SW480 (cell line): ENCODE measurements around the gene LRRC32.
"Not testable (repeated sequence)": the region's sequence is repeated elsewhere in the genome, so short reads cannot be mapped to it uniquely, and the experiment has no call there.

Source experiments
- DNase-seq: peaks from one replicate; pipeline ENCODE4 v3.0.0-alpha.2; 2016; ENCODE audit warnings: low spot score

Gene LRRC32

DNA sequence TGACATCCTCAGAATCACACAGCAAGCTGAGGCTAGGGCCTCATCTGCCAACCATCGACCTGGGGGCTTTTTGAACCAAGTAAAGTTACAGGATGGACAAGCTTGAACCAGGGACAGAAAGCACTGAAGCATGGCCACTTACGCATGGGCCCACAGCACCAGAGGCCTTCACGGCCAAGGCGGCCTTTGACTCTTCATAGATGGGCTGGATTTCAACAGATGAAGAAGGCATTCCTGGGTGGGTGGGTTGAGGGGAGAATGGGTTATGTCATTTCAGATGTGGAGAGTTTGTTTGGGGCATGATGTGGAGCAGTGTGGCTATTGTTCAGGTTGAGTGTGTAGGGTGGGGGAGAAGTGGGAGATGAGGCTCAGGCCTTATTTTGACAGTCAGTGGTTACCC, 60.2 kb downstream of the LRRC32 start:
- no peak for DNase-seq

DNA sequence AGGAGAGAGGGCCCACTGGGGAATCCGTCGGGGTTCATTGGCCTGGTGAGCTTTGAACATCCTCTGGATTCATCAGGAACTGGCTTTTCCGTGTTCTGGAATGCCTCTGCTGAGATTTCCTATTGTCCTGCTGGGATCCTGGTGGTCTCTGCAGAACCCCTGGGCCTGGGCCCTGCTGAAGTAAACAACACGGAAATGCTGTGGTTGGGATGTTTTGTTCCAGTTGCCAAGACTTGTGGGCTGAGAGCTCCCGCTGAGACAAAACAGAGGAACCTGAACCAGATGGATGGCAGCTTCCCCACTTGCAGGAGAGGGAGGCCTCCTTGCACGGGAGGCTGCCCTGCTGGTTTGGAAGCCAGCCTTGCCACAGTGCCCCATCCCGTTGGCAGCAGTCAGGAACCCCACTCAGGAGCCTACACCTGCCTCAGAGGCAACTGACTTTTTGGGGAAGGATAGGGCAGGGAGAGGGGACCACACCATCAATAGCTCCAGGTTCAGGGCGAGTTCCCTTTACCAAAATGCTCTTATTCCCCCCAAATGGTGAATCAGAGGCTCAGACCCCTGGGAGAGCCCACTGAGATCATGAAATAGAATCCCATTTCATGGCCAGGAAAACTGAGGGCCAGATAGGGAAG, 60.7 kb downstream of the LRRC32 start:
- DNase-seq = no peak

DNA sequence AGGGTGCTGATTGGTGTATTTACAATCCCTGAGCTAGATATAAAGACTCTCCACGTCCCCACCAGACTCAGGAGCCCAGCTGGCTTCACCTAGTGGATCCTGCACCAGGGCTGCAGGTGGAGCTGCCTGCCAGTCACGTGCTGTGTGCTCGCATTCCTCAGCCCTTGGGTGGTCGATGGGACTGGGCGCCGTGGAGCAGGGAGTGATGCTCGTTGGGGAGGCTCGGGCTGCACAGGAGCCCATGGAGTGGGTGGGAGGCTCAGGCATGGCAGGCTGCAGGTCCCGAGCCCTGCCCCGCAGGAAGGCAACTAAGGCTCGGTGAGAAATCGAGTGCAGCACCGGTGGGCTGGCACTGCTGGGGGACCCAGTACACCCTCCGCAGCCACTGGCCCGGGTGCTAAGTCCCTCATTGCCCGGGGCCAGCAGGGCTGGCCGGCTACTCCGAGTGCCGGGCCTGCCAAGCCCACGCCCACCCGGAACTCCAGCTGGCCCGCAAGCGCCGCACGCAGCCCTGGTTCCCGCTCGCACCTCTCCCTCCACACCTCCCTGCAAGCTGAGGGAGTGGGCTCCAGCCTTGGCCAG, 61.6 kb downstream of the LRRC32 start:
- DNase-seq = not testable (repeated sequence)

DNA sequence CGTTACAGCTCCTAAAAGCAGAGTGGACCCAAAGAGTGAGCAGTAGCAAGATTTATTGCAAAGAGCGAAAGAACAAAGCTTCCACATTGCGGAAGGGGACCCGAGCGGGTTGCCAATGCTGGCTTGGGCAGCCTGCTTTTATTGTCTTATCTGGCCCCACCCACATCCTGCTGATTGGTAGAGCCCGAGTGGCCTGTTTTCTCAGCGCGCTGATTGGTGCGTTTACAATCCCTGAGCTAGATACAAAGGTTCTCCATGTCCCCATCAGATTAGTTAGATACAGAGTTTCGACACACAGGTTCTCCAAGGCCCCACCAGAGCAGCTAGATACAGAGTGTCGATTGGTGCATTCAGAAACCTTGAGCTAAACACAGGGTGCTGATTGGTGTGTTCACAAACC, 62.3 kb downstream of the LRRC32 start:
- DNase-seq = not testable (repeated sequence)
